Left ventricle myocardium inferior (tissue), 1 donor: ENCODE results near the gene STRAP. TPM values are rescaled to one million over a fixed set of nuclear protein-coding genes. Genes with fewer than 3 reads are reported as not detected.

Source experiments
- DNase-seq: peaks from one replicate; pipeline ENCODE4 v3.0.0-alpha.2; 2020
- H3K27ac ChIP-seq: fragments of 200-600 bp; replicated peaks from 2 replicates; pipeline ENCODE4 v1.8.0; 2021
- H3K27me3 ChIP-seq: fragments of 200-600 bp; 2 replicates; pipeline ENCODE4 v1.8.0; 2021; ENCODE audit warnings: low read depth
- H3K36me3 ChIP-seq: fragments of 200-600 bp; 2 replicates; pipeline ENCODE4 v1.8.0; 2021
- H3K4me1 ChIP-seq: fragments of 200-600 bp; 2 replicates; pipeline ENCODE4 v1.8.0; 2021
- H3K4me3 ChIP-seq: fragments of 200-600 bp; 2 replicates; pipeline ENCODE4 v1.8.0; 2021; ENCODE audit warnings: mild to moderate bottlenecking, moderate library complexity
- H3K9me3 ChIP-seq: fragments of 200-600 bp; replicated peaks from 2 replicates; pipeline ENCODE4 v1.8.0; 2021
- intact Hi-C: fragments of 100-400 bp; cut with micrococcal nuclease; formaldehyde crosslinking; loops from one replicate; pipeline ENCODE4 v1.11.0; 2022
- total RNA-seq: library from RNA; stranded (reverse); fragmentation: NEBNext Ultra II Directional; extraction: Animal tissue kit (Norgen Biotek cat#: 25700); gene quantifications from one replicate; pipeline ENCODE4 v1.2.1, GENCODE V29; 2021
- TF ChIP-seq, protein P1 (sequence below): fragments of 200-600 bp; IDR thresholded peaks from 2 replicates; pipeline ENCODE4 v1.8.0; 2021; ENCODE audit warnings: antibody characterized with exemption, mild to moderate bottlenecking, borderline replicate concordance
- donor health status: DM: no; HTN: yes; CAD: no; lungs with severe emphysema.

Gene STRAP
- total RNA-seq, 1 donor from 2014 or later = 130 TPM

- H3K9me3 ChIP-seq = peaks cover 4% of the 10 kb centered on the region
- no peak overlapping the region for H3K4me3 ChIP-seq
- no peak overlapping the region for H3K27ac ChIP-seq
- TF ChIP-seq, protein P1, sequence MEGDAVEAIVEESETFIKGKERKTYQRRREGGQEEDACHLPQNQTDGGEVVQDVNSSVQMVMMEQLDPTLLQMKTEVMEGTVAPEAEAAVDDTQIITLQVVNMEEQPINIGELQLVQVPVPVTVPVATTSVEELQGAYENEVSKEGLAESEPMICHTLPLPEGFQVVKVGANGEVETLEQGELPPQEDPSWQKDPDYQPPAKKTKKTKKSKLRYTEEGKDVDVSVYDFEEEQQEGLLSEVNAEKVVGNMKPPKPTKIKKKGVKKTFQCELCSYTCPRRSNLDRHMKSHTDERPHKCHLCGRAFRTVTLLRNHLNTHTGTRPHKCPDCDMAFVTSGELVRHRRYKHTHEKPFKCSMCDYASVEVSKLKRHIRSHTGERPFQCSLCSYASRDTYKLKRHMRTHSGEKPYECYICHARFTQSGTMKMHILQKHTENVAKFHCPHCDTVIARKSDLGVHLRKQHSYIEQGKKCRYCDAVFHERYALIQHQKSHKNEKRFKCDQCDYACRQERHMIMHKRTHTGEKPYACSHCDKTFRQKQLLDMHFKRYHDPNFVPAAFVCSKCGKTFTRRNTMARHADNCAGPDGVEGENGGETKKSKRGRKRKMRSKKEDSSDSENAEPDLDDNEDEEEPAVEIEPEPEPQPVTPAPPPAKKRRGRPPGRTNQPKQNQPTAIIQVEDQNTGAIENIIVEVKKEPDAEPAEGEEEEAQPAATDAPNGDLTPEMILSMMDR = no peak
- no peak for DNase-seq
- H3K27me3 ChIP-seq = no peaks in the 10 kb centered on the region
- H3K36me3 ChIP-seq = no peaks in the 10 kb centered on the region
- H3K4me1 ChIP-seq = peaks cover 19% of the 10 kb centered on the region
- intact Hi-C loops = no loop called here
Observed at GRCh38 chr12:15931590-15932053, 49.4 kb downstream of the STRAP start.

DNA sequence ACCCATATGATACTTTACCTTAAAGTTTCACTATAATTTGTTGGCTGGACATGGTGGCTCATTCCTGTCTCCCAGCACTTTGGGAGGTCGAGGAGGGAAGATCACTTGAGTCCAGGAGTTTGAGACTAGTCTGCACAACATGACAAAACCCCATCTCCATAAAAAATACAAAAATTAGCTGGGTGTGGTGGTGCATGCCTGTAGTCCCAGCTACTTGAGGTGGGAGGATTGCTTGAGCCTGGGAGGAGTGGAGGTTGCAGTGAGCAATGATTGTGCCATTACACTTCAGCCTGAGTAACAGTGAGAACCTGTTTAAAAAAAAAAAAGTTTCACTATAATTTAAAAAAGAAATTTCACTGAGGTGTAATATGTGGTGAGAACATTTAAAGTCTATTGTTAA, 50.1 kb downstream of the STRAP start:
- H3K27ac ChIP-seq = no peak overlapping the region
- TF ChIP-seq, protein P1 = no peak
- no peaks in the 10 kb centered on the region for H3K36me3 ChIP-seq
- H3K27me3 ChIP-seq = no peaks in the 10 kb centered on the region
- intact Hi-C loops = no loop called here
- peaks cover 4% of the 10 kb centered on the region for H3K9me3 ChIP-seq
- no peak overlapping the region for H3K4me3 ChIP-seq
- DNase-seq = no peak
- peaks cover 19% of the 10 kb centered on the region for H3K4me1 ChIP-seq

- Histone ChIP-seq H3K4me3 (no peak overlapping the region), H3K27me3 (no peaks in the 10 kb centered on the region), H3K36me3 (no peaks in the 10 kb centered on the region), H3K9me3 (peaks cover 5% of the 10 kb centered on the region), H3K4me1 (peaks cover 16% of the 10 kb centered on the region), H3K27ac (no peak overlapping the region)
- intact Hi-C loops = no loop called here
- TF ChIP-seq, protein P1 = no peak
- DNase-seq = no peak
Observed at GRCh38 chr12:15932971-15933370, 50.8 kb downstream of the STRAP start.

GRCh38 chr12:15933751-15934150, 51.6 kb downstream of the STRAP start:
- TF ChIP-seq, protein P1 = no peak
- H3K4me3 ChIP-seq = no peak overlapping the region
- H3K36me3 ChIP-seq = peaks cover under 1% of the 10 kb centered on the region
- peaks cover 13% of the 10 kb centered on the region for H3K9me3 ChIP-seq
- H3K27me3 ChIP-seq = no peaks in the 10 kb centered on the region
- no peak for DNase-seq
- intact Hi-C loops = no loop called here
- peaks cover 8% of the 10 kb centered on the region for H3K4me1 ChIP-seq
- H3K27ac ChIP-seq = no peak overlapping the region

- Histone ChIP-seq H3K27ac (no peak overlapping the region), H3K9me3 (peaks cover 31% of the 10 kb centered on the region), H3K36me3 (peaks cover 4% of the 10 kb centered on the region), H3K4me1 (no peaks in the 10 kb centered on the region), H3K27me3 (no peaks in the 10 kb centered on the region), H3K4me3 (no peak overlapping the region)
- TF ChIP-seq, protein P1 = no peak
- DNase-seq = no peak
- intact Hi-C loops = no loop called here
Observed at GRCh38 chr12:15936751-15937150, 54.6 kb downstream of the STRAP start.
